HL-60 (cell line): ENCODE data around the gene TIRAP.

ENCODE experiments used
- DNase-seq, 2 experiments: peaks; one replicate each; pipeline ENCODE4 v3.0.0-alpha.2; 2010 to 2020; ENCODE audit warnings: low read depth in 1 of 2, low spot score in 1 of 2
- H3K27ac ChIP-seq: fragments of 250-450 bp; sonication (Bioruptor Pico); replicated peaks from 2 replicates; pipeline ENCODE4 v1.5.1; 2020; ENCODE audit warnings: mild to moderate bottlenecking, moderate library complexity
- H3K27me3 ChIP-seq: fragments of 250-450 bp; sonication (Bioruptor Pico); 2 replicates; pipeline ENCODE4 v1.5.1; 2021; ENCODE audit warnings: mild to moderate bottlenecking, moderate library complexity; ENCODE audit not compliant: insufficient read depth, poor library complexity, severe bottlenecking
- H3K4me3 ChIP-seq: replicated peaks from 2 replicates; pipeline ENCODE4 v1.5.1; 2011; ENCODE audit warnings: mild to moderate bottlenecking, control low read depth, low read length; ENCODE audit not compliant: insufficient read depth
- GABPA ChIP-seq: IDR thresholded peaks from 2 replicates; pipeline ENCODE4 v1.6.1; 2012; ENCODE audit warnings: low read depth
- POLR2AphosphoS5 ChIP-seq: IDR thresholded peaks from 2 replicates; pipeline ENCODE4 v1.6.1; 2012; ENCODE audit warnings: low read depth
- SPI1 ChIP-seq: IDR thresholded peaks from 2 replicates; pipeline ENCODE4 v1.6.1; 2012; ENCODE audit warnings: low read depth, mild to moderate bottlenecking, borderline replicate concordance
- TF ChIP-seq, protein P1 (sequence below): IDR thresholded peaks from 2 replicates; pipeline ENCODE4 v1.6.1; 2012; ENCODE audit warnings: low read depth; ENCODE audit not compliant: insufficient replicate concordance
- TF ChIP-seq, protein P2 (sequence below): IDR thresholded peaks from one replicate; pipeline ENCODE4 v1.5.1; 2011; ENCODE audit warnings: low read length, control low read depth, inconsistent platforms; ENCODE audit not compliant: insufficient read depth

TIRAP gene

DNA sequence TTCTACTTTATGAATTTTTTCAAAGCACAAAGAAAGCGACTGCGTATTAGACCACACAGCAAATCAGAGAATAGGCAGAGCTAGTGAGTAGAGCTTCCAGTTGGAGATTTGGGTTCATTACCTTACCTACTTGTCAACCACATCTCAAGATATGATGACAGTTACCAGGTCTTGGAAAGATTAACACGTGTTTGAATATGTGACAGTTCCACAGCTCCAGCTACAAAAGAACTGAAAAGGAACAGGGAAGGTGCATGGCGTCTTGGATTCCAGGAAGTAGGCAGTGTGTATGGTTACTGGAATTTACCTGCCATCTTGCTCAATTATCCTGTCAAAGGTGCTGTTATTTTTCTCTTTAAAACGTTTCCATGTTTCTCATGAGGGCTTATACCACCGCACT, 5.3 kb downstream of the TIRAP start:
- TF ChIP-seq, protein P1, sequence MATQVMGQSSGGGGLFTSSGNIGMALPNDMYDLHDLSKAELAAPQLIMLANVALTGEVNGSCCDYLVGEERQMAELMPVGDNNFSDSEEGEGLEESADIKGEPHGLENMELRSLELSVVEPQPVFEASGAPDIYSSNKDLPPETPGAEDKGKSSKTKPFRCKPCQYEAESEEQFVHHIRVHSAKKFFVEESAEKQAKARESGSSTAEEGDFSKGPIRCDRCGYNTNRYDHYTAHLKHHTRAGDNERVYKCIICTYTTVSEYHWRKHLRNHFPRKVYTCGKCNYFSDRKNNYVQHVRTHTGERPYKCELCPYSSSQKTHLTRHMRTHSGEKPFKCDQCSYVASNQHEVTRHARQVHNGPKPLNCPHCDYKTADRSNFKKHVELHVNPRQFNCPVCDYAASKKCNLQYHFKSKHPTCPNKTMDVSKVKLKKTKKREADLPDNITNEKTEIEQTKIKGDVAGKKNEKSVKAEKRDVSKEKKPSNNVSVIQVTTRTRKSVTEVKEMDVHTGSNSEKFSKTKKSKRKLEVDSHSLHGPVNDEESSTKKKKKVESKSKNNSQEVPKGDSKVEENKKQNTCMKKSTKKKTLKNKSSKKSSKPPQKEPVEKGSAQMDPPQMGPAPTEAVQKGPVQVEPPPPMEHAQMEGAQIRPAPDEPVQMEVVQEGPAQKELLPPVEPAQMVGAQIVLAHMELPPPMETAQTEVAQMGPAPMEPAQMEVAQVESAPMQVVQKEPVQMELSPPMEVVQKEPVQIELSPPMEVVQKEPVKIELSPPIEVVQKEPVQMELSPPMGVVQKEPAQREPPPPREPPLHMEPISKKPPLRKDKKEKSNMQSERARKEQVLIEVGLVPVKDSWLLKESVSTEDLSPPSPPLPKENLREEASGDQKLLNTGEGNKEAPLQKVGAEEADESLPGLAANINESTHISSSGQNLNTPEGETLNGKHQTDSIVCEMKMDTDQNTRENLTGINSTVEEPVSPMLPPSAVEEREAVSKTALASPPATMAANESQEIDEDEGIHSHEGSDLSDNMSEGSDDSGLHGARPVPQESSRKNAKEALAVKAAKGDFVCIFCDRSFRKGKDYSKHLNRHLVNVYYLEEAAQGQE, result no peak
- TF ChIP-seq SPI1 (no peak), GABPA (no peak), POLR2AphosphoS5 (no peak)
- TF ChIP-seq, protein P2, sequence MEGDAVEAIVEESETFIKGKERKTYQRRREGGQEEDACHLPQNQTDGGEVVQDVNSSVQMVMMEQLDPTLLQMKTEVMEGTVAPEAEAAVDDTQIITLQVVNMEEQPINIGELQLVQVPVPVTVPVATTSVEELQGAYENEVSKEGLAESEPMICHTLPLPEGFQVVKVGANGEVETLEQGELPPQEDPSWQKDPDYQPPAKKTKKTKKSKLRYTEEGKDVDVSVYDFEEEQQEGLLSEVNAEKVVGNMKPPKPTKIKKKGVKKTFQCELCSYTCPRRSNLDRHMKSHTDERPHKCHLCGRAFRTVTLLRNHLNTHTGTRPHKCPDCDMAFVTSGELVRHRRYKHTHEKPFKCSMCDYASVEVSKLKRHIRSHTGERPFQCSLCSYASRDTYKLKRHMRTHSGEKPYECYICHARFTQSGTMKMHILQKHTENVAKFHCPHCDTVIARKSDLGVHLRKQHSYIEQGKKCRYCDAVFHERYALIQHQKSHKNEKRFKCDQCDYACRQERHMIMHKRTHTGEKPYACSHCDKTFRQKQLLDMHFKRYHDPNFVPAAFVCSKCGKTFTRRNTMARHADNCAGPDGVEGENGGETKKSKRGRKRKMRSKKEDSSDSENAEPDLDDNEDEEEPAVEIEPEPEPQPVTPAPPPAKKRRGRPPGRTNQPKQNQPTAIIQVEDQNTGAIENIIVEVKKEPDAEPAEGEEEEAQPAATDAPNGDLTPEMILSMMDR, result no peak
- H3K4me3 ChIP-seq, result no peak overlapping the region
- no peak overlapping the region for H3K27ac ChIP-seq
- no peak for DNase-seq
- H3K27me3 ChIP-seq, result no peaks in the 10 kb centered on the region

GRCh38 chr11:126290887-126291286, 8.0 kb downstream of the TIRAP start:
- Histone ChIP-seq H3K4me3 (no peak overlapping the region), H3K27ac (no peak overlapping the region), H3K27me3 (no peaks in the 10 kb centered on the region)
- no peak for TF ChIP-seq SPI1
- TF ChIP-seq, protein P1, result no peak
- DNase-seq, result no peak

DNA sequence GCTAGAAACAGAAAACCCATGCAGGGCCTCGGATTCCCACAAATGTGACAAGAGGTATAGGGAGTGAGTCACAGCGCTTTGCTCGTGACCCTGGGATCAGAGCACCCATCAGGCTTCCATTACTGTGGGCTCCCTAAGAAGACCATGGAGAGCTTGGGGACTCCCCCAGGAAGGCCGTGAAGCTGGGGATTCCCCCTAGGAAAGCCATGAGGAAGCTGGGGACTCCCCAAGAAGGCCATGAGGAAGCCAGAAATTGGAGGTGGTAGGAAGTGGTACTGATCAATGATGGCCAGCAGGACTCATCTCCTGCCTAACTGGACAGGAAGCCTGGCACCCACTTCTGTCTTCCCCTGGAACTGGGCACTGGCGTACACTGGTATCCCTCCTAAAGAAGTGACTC, 10.8 kb downstream of the TIRAP start:
- no peak overlapping the region for H3K27ac ChIP-seq
- DNase-seq, result no peak
- TF ChIP-seq, protein P1, result no peak
- no peak for TF ChIP-seq SPI1
- TF ChIP-seq GABPA, result no peak
- TF ChIP-seq, protein P2, result no peak
- TF ChIP-seq POLR2AphosphoS5, result no peak

GRCh38 chr11:126297004-126297403, 14.1 kb downstream of the TIRAP start:
- Histone ChIP-seq H3K27ac (no peak overlapping the region), H3K4me3 (no peak overlapping the region)
- no peak for DNase-seq

More for the DNA sequence above, 10.8 kb downstream of the TIRAP start:
- no peaks in the 10 kb centered on the region for H3K27me3 ChIP-seq
- H3K4me3 ChIP-seq, result no peak overlapping the region

More at GRCh38 chr11:126297004-126297403, 14.1 kb downstream of the TIRAP start:
- H3K27me3 ChIP-seq, result no peaks in the 10 kb centered on the region
- TF ChIP-seq POLR2AphosphoS5 (no peak), SPI1 (no peak)
- TF ChIP-seq, protein P2, result no peak
